K562 (cell line): ENCODE data around the gene DLL4. TPM values are rescaled to one million over a fixed set of nuclear protein-coding genes. Genes with fewer than 3 reads are reported as not detected.

Experiments
- ATAC-seq: fragments of 200-7000 bp; cut with Tn5 transposase; 3 replicates; pipeline ENCODE4 v1.9.1; 2020; ENCODE audit warnings: moderate library complexity
- BruUV-seq: library from RNA; stranded (reverse); fragments of 400-500 nt; replicated peaks from 2 replicates; lab custom pipeline; 2021; lab: Mats Ljungman, UMichigan
- CTCF ChIA-PET: fragments of 300-600 bp; formaldehyde crosslinking; extraction: SDS; loops from one replicate; lab custom pipeline; 2021; ENCODE audit warnings: low intra/inter-chr PET ratio; lab: Yijun Ruan, JAX
- POLR2A ChIA-PET: fragments of 300-600, 350-650 bp; sonication (Branson Sonifier 250); formaldehyde crosslinking; extraction: SDS; loops from one replicate; lab custom pipeline; 2021; ENCODE audit warnings: antibody characterized with exemption, inconsistent platforms; lab: Yijun Ruan, JAX
- DNase-seq, 4 experiments: peaks; one replicate each; pipeline versions ENCODE4 v3.0.0 to v3.0.0-alpha.2; 2011 to 2018; ENCODE audit warnings: low spot score in 3 of 4, mixed read lengths in 3 of 4; ENCODE audit errors: extremely low read depth in 1 of 4
- FAIRE-seq: peaks from 2 replicates; lab custom pipeline; 2011; peaks lifted over from hg19 to GRCh38; lab: Jason Lieb, UNC
- H2AFZ ChIP-seq: 2 replicates; pipeline ENCODE4 v1.6.0; 2011; ENCODE audit warnings: low read depth, low read length, control low read depth, inconsistent platforms
- H3K27ac ChIP-seq: fragments of 200-600 bp; 3 replicates; pipeline ENCODE4 v1.8.0; 2011; ENCODE audit warnings: low read depth, mild to moderate bottlenecking, control low read depth, inconsistent platforms, low read length, moderate library complexity, mixed read lengths; ENCODE audit errors: extremely low read depth
- H3K27me3 ChIP-seq, 2 experiments: fragments of 300-600 bp in 1 of 2; 2 replicates in 1 of 2; 3 replicates in 1 of 2; pipeline versions ENCODE4 v1.6.0 to v1.8.0; 2011; ENCODE audit warnings: inconsistent platforms in 2 of 2, low read length in 2 of 2, mild to moderate bottlenecking in 1 of 2, mixed read lengths in 1 of 2, moderate library complexity in 1 of 2; ENCODE audit not compliant: control insufficient read depth in 2 of 2, insufficient read depth in 2 of 2
- H3K36me3 ChIP-seq: fragments of 300-600 bp; 3 replicates; pipeline ENCODE4 v1.8.0; 2011; ENCODE audit warnings: mild to moderate bottlenecking, low read length, inconsistent platforms; ENCODE audit not compliant: control insufficient read depth, insufficient read depth
- H3K4me1 ChIP-seq, 2 experiments: fragments of 200-600 bp in 1 of 2; replicated peaks in 1 of 2; 2 replicates in 1 of 2; 3 replicates in 1 of 2; pipeline versions ENCODE4 v1.5.1 to v1.8.0; 2011; ENCODE audit warnings: inconsistent platforms in 2 of 2, low read length in 2 of 2, mild to moderate bottlenecking in 1 of 2, mixed read lengths in 1 of 2, moderate library complexity in 1 of 2; ENCODE audit not compliant: control insufficient read depth in 2 of 2, insufficient read depth in 2 of 2
- H3K4me2 ChIP-seq: 2 replicates; pipeline ENCODE4 v1.6.1; 2011; ENCODE audit warnings: low read length, control low read depth, inconsistent platforms, mixed read lengths; ENCODE audit not compliant: insufficient read depth
- H3K4me3 ChIP-seq: fragments of 200-600 bp; sonication (generic), shearing (Covaris generic); 2 replicates; pipeline ENCODE4 v1.5.1; 2016; ENCODE audit warnings: control low read depth, inconsistent platforms
- H3K79me2 ChIP-seq: fragments of 200-600 bp; 3 replicates; pipeline ENCODE4 v1.8.0; 2011; ENCODE audit warnings: low read length, inconsistent platforms; ENCODE audit not compliant: control insufficient read depth, insufficient read depth
- H3K9ac ChIP-seq, 2 experiments: 2 replicates each; pipeline versions ENCODE4 v1.6.0 to v1.6.1; 2011; ENCODE audit warnings: low read depth in 2 of 2, low read length in 2 of 2, control low read depth in 1 of 2, inconsistent platforms in 1 of 2, mild to moderate bottlenecking in 1 of 2, mixed read lengths in 1 of 2; ENCODE audit not compliant: insufficient read depth in 1 of 2
- H3K9me1 ChIP-seq: one replicate; pipeline ENCODE4 v1.6.0; 2011; ENCODE audit warnings: inconsistent platforms, mild to moderate bottlenecking, low read length, moderate library complexity; ENCODE audit not compliant: control insufficient read depth, insufficient read depth
- H3K9me3 ChIP-seq: replicated peaks from 2 replicates; pipeline ENCODE4 v1.5.1; 2011; ENCODE audit warnings: low read depth, low read length, inconsistent platforms; ENCODE audit not compliant: control insufficient read depth, insufficient read depth
- H4K20me1 ChIP-seq: replicated peaks from 2 replicates; pipeline ENCODE4 v1.6.1; 2011; ENCODE audit warnings: low read length, inconsistent platforms, mixed read lengths; ENCODE audit not compliant: control insufficient read depth, insufficient read depth
- KLF6 ChIP-seq: fragments of 250-450 bp; sonication (Bioruptor Pico); IDR thresholded peaks from 2 replicates; pipeline ENCODE4 v1.4.0; 2020; ENCODE audit warnings: mild to moderate bottlenecking, moderate library complexity, borderline replicate concordance
- MCM2 ChIP-seq: fragments of 450-650 bp; IDR thresholded peaks from 2 replicates; pipeline ENCODE4 v1.6.1; 2017; ENCODE audit warnings: low read depth, mild to moderate bottlenecking
- PRDM10 ChIP-seq: fragments of 450-650 bp; IDR thresholded peaks from 2 replicates; pipeline ENCODE4 v1.6.1; 2018; ENCODE audit not compliant: partially characterized antibody
- TSC22D4 ChIP-seq: fragments of 450-650 bp; IDR thresholded peaks from 2 replicates; pipeline ENCODE4 v1.6.1; 2016; ENCODE audit warnings: missing genetic modification characterization, missing biosample characterization, control low read depth
- ZNF830 ChIP-seq: fragments of 250-450 bp; sonication (Bioruptor Pico); IDR thresholded peaks from 2 replicates; pipeline ENCODE4 v1.5.0; 2021; ENCODE audit warnings: mild to moderate bottlenecking
- WGBS: fragments of 100-300 bp; shearing (Covaris generic); methylation state at CpG from one replicate; pipeline ENCODE4 v1.1.6; 2016; ENCODE audit warnings: low coverage, mixed read lengths; ENCODE audit not compliant: insufficient coverage; ENCODE audit errors: missing lambda C conversion rate; 5-methylcytosine and 5-hydroxymethylcytosine counted together
- in situ Hi-C: fragments of 300-500 bp; cut with MboI; formaldehyde crosslinking; loops from 4 replicates; pipeline ENCODE4 v1.15.0; 2018; ENCODE audit warnings: inconsistent platforms, mixed read lengths
- intact Hi-C: fragments of 100-400 bp; cut with micrococcal nuclease; formaldehyde crosslinking; loops from 2 replicates; pipeline ENCODE4 v1.14.2; 2022
- polyA plus RNA-seq, 8 experiments: library from polyadenylated mRNA; depleted of rRNA in 4 of 8; stranded (reverse) in 5 of 8; unstranded in 3 of 8; fragments of >200 nt; fragmentation: Nextera tagmentation in 2 of 8; fragmentation: Illumina TruSeq in 1 of 8; extraction: Ambion mirVana in 2 of 8; extraction: Trizol in 1 of 8; gene quantifications; 2 replicates each; pipeline versions ENCODE4 v1.2.1 to v1.2.3, GENCODE V29; 2011 to 2014; ENCODE audit warnings: inconsistent platforms in 1 of 8, missing spikeins in 1 of 8
- total RNA-seq, 7 experiments: library from RNA; depleted of rRNA in 6 of 7; stranded (reverse); fragments of >200 nt in 6 of 7; fragmentation: Illumina TruSeq in 2 of 7; extraction: Trizol in 2 of 7; gene quantifications; 2 replicates each; pipeline versions ENCODE4 v1.2.1 to v1.2.3, GENCODE V29; 2011 to 2021; ENCODE audit warnings: low replicate concordance in 1 of 7

DLL4 gene
- total and polyA plus RNA-seq, 9 of the 15 experiments (the other 6 are each of a cell fraction or from before 2014, with no cell fraction given), result 0.04 to 1.1 (median 0.41) TPM; not detected in 1

DNA sequence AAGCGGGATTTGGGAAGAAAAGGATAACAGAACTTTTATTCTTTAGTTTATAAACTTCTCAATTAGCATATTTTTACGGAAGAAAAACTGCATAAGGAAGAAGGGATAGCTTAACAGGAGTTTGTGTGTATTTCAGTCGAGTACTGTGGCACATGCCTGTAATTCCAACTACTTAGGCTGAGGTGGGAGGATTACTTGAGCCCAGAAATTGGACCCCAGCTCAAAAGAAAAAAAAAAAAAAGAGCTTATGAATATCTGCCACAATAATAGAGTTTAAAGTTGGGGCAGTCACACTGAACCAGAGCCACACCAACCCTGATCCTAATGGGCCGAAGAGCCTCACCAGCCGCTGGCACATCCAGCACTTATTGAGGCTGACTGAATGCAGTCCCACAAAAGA is 55.3 kb downstream of the DLL4 start (continued):
- TF ChIP-seq PRDM10, result no peak
- TF ChIP-seq, all 486 proteins: peak for 0

DNA sequence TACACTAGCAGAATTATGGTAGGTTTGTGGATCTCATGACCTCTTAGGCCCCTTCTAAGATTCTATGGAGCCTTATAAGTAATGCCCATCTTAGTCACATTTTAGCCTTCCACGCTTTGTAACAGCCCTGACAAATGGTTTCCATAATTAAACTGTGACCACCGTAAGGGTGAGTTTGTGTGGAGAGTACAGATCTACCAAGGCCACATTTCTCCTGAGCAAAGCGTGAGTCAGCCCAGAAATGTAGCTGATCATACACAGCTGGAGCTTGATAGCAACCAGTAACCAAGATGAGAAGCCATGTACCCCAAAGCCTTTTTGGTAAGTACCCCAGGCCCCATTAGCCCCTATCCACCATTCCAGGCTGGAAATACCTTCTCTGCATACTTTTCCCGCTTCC is 55.8 kb downstream of the DLL4 start:
- H3K4me2 ChIP-seq, result no peak overlapping the region
- no peak overlapping the region for H3K4me3 ChIP-seq
- FAIRE-seq, result no peak
- H3K9me1 ChIP-seq, result no peaks in the 10 kb centered on the region
- no peaks in the 10 kb centered on the region for H3K27me3 ChIP-seq
- 82% methylated on average over 4 of the region's 4 CpGs for WGBS
- H3K9me3 ChIP-seq, result no peaks in the 10 kb centered on the region
- in situ Hi-C loops, result no loop called here
- TF ChIP-seq TSC22D4 (tag), result no peak
- no peak for TF ChIP-seq ZNF830
- no peak for TF ChIP-seq MCM2
- TF ChIP-seq KLF6 (CRISPR knock-in tag), result no peak
- TF ChIP-seq, all 486 proteins: peak for 0
- Histone ChIP-seq H3K4me1 (no peaks in the 10 kb centered on the region), H3K36me3 (peaks cover 89% of the 10 kb centered on the region), H2AFZ (no peak overlapping the region), H3K9ac (no peak overlapping the region), H3K27ac (no peak overlapping the region), H4K20me1 (peaks cover 2% of the 10 kb centered on the region; the same call in 1 of the 2 replicates), H3K79me2 (no peaks in the 10 kb centered on the region)
- intact Hi-C loops, result no loop called here
- ChIA-PET POLR2A (interaction anchor here (0.8 to 1.2 kb wide), 2 partner anchors 12 to 234 kb away, joined by 3 read pairs; no protein-coding TSS in a partner anchor), CTCF (no interaction called here)
- DNase-seq, result no peak
- BruUV-seq, result no TSS peak
- ATAC-seq, result no peak
